ENCODE measurements around the gene CUEDC1. TPM values are rescaled to one million over a fixed set of nuclear protein-coding genes. Genes with fewer than 3 reads are reported as not detected.
A peak's percentile ranks its signal among the peaks of the same experiment; 100 is the strongest.

Gene CUEDC1
- total RNA-seq, 2 donors from 2014 or later, result 0.19 TPM; not detected in 1

GRCh38 chr17:57876866-57877237 is 78.4 kb downstream of the CUEDC1 start:
- Mint-ChIP-seq H3K9me3 (no peaks in the 10 kb centered on the region), H3K27me3 (peaks cover 19 to 20% of the 10 kb centered on the region in 2 donors), H3K36me3 (no peaks in the 10 kb centered on the region), H3K27ac (no peak overlapping the region), H3K4me1 (ENCODE audit: low read depth in 2 of 2) (peaks cover 3 to 4% of the 10 kb centered on the region in 2 donors), H3K4me3 (no peak overlapping the region)
- DNase-seq (ENCODE audit: low spot score), result no peak
- ATAC-seq, result no peak

- H3K36me3 Mint-ChIP-seq, result no peaks in the 10 kb centered on the region
- no peak for DNase-seq (ENCODE audit: low spot score)
- no peaks in the 10 kb centered on the region for H3K9me3 Mint-ChIP-seq
- no peak overlapping the region for H3K4me3 Mint-ChIP-seq
- peaks cover 19 to 20% of the 10 kb centered on the region in 2 donors for H3K27me3 Mint-ChIP-seq
- ATAC-seq, result no peak
- H3K27ac Mint-ChIP-seq, result no peak overlapping the region
- peaks cover 3 to 4% of the 10 kb centered on the region in 2 donors for H3K4me1 Mint-ChIP-seq (ENCODE audit: low read depth in 2 of 2)
These were observed 79.0 kb downstream of the CUEDC1 start for GRCh38 chr17:57876023-57876865.

- no peak for ATAC-seq
- Mint-ChIP-seq H3K9me3 (no peaks in the 10 kb centered on the region), H3K27me3 (peaks cover 19 to 20% of the 10 kb centered on the region in 2 donors), H3K4me1 (ENCODE audit: low read depth in 2 of 2) (peaks cover 3 to 4% of the 10 kb centered on the region in 2 donors), H3K4me3 (no peak overlapping the region), H3K36me3 (no peaks in the 10 kb centered on the region), H3K27ac (no peak overlapping the region)
- DNase-seq (ENCODE audit: low spot score), result no peak
These were observed 79.8 kb downstream of the CUEDC1 start for GRCh38 chr17:57875290-57876022.

- Mint-ChIP-seq H3K27ac (no peak overlapping the region), H3K27me3 (peaks cover 15 to 23% of the 10 kb centered on the region in 2 donors), H3K9me3 (no peaks in the 10 kb centered on the region), H3K4me1 (ENCODE audit: low read depth in 2 of 2) (peaks cover 3 to 4% of the 10 kb centered on the region in 2 donors), H3K4me3 (no peak overlapping the region), H3K36me3 (no peaks in the 10 kb centered on the region)
- ATAC-seq, result peak in 1 of 2 donors; percentile 33
- DNase-seq (ENCODE audit: low spot score), result no peak
These were observed 80.5 kb downstream of the CUEDC1 start for GRCh38 chr17:57874434-57875289.

- Mint-ChIP-seq H3K4me3 (no peak overlapping the region), H3K36me3 (no peaks in the 10 kb centered on the region), H3K9me3 (no peaks in the 10 kb centered on the region), H3K27me3 (peaks cover 8 to 23% of the 10 kb centered on the region in 2 donors), H3K27ac (no peak overlapping the region), H3K4me1 (ENCODE audit: low read depth in 2 of 2) (peaks cover 3 to 4% of the 10 kb centered on the region in 2 donors)
- ATAC-seq (no peak), DNase-seq (ENCODE audit: low spot score) (no peak)
These were observed 81.2 kb downstream of the CUEDC1 start for GRCh38 chr17:57874058-57874419.

- Mint-ChIP-seq H3K27me3 (peaks cover 8 to 23% of the 10 kb centered on the region in 2 donors), H3K36me3 (no peaks in the 10 kb centered on the region), H3K27ac (no peak overlapping the region), H3K4me3 (no peak overlapping the region), H3K4me1 (ENCODE audit: low read depth in 2 of 2) (peaks cover 3 to 4% of the 10 kb centered on the region in 2 donors), H3K9me3 (no peaks in the 10 kb centered on the region)
- ATAC-seq, result no peak
- no peak for DNase-seq (ENCODE audit: low spot score)
These were observed 81.8 kb downstream of the CUEDC1 start for GRCh38 chr17:57873261-57874057.

GRCh38 chr17:57872536-57872935 is 82.7 kb downstream of the CUEDC1 start:
- Mint-ChIP-seq H3K27me3 (peaks cover 8 to 27% of the 10 kb centered on the region in 2 donors), H3K4me1 (ENCODE audit: low read depth in 2 of 2) (peaks cover 3 to 8% of the 10 kb centered on the region in 2 donors), H3K27ac (no peak overlapping the region), H3K4me3 (no peak overlapping the region), H3K36me3 (no peaks in the 10 kb centered on the region), H3K9me3 (no peaks in the 10 kb centered on the region)
- no peak for ATAC-seq
- DNase-seq (ENCODE audit: low spot score), result no peak

- Mint-ChIP-seq H3K9me3 (no peaks in the 10 kb centered on the region), H3K27ac (no peak overlapping the region), H3K4me3 (no peak overlapping the region), H3K27me3 (peaks cover 8 to 28% of the 10 kb centered on the region in 2 donors), H3K36me3 (no peaks in the 10 kb centered on the region), H3K4me1 (ENCODE audit: low read depth in 2 of 2) (peaks cover 3 to 8% of the 10 kb centered on the region in 2 donors)
- DNase-seq (ENCODE audit: low spot score) (no peak), ATAC-seq (no peak)
These were observed 83.3 kb downstream of the CUEDC1 start for GRCh38 chr17:57871863-57872262.

- Mint-ChIP-seq H3K4me3 (no peak overlapping the region), H3K27ac (no peak overlapping the region), H3K27me3 (peaks cover 2 to 24% of the 10 kb centered on the region in 2 donors), H3K36me3 (no peaks in the 10 kb centered on the region), H3K4me1 (ENCODE audit: low read depth in 2 of 2) (peaks cover 3 to 5% of the 10 kb centered on the region in 2 donors), H3K9me3 (no peaks in the 10 kb centered on the region)
- DNase-seq (ENCODE audit: low spot score) (no peak), ATAC-seq (no peak)
These were observed 84.1 kb downstream of the CUEDC1 start for GRCh38 chr17:57871155-57871554.

- DNase-seq (ENCODE audit: low spot score), result no peak
- no peak overlapping the region for H3K4me3 Mint-ChIP-seq
- no peaks in the 10 kb centered on the region for H3K36me3 Mint-ChIP-seq
- H3K27ac Mint-ChIP-seq, result no peak overlapping the region
- ATAC-seq, result no peak
- H3K27me3 Mint-ChIP-seq, result peaks cover 0 to 20% of the 10 kb centered on the region in 2 donors
- H3K9me3 Mint-ChIP-seq, result no peaks in the 10 kb centered on the region
- peaks cover 3 to 4% of the 10 kb centered on the region in 2 donors for H3K4me1 Mint-ChIP-seq (ENCODE audit: low read depth in 2 of 2)
These were observed 85.0 kb downstream of the CUEDC1 start for GRCh38 chr17:57870283-57870635.

GRCh38 chr17:57869617-57870282 is 85.5 kb downstream of the CUEDC1 start:
- no peak for DNase-seq (ENCODE audit: low spot score)
- Mint-ChIP-seq H3K9me3 (no peaks in the 10 kb centered on the region), H3K27me3 (peaks cover 4 to 19% of the 10 kb centered on the region in 2 donors), H3K4me3 (no peak overlapping the region), H3K36me3 (no peaks in the 10 kb centered on the region), H3K4me1 (ENCODE audit: low read depth in 2 of 2) (peaks cover 3 to 4% of the 10 kb centered on the region in 2 donors), H3K27ac (no peak overlapping the region)
- no peak for ATAC-seq

- Mint-ChIP-seq H3K27me3 (peaks cover 11 to 20% of the 10 kb centered on the region in 2 donors), H3K4me1 (ENCODE audit: low read depth in 2 of 2) (peaks cover under 1 to 4% of the 10 kb centered on the region in 2 donors), H3K9me3 (no peaks in the 10 kb centered on the region), H3K4me3 (no peak overlapping the region), H3K27ac (no peak overlapping the region), H3K36me3 (no peaks in the 10 kb centered on the region)
- ATAC-seq (no peak), DNase-seq (ENCODE audit: low spot score) (peak; percentile 46)
These were observed 86.1 kb downstream of the CUEDC1 start for GRCh38 chr17:57868910-57869616.
